Muscle layer of duodenum (tissue), 2 donors: ENCODE results near the gene CTDP1.

Source experiments
- H3K27ac ChIP-seq: one replicate; pipeline ENCODE4 v1.7.0; 2013; ENCODE audit warnings: mild to moderate bottlenecking, low read length
- H3K27me3 ChIP-seq: one replicate; pipeline ENCODE4 v1.7.0; 2013; ENCODE audit warnings: low read depth, mild to moderate bottlenecking, control low read depth, low read length
- H3K36me3 ChIP-seq, 2 donors: one replicate each; pipeline ENCODE4 v1.7.0; 2013; ENCODE audit warnings: low read length in 2 of 2, control low read depth in 1 of 2, mild to moderate bottlenecking in 1 of 2; ENCODE audit not compliant: insufficient read depth in 2 of 2, control insufficient read depth in 1 of 2
- H3K4me1 ChIP-seq, 2 donors: one replicate each; pipeline ENCODE4 v1.7.0; 2013; ENCODE audit warnings: low read length in 2 of 2, mild to moderate bottlenecking in 2 of 2, control low read depth in 1 of 2, moderate library complexity in 1 of 2; ENCODE audit not compliant: insufficient read depth in 2 of 2, control insufficient read depth in 1 of 2
- H3K4me3 ChIP-seq, 2 donors: one replicate each; pipeline ENCODE4 v1.7.0; 2013; ENCODE audit warnings: low read length in 2 of 2, low read depth in 1 of 2, mild to moderate bottlenecking in 1 of 2
- H3K9me3 ChIP-seq, 2 donors: one replicate each; pipeline ENCODE4 v1.7.0; 2013; ENCODE audit warnings: low read length in 2 of 2, control low read depth in 1 of 2, mild to moderate bottlenecking in 1 of 2; ENCODE audit not compliant: control insufficient read depth in 1 of 2
- donor health status: healthy.

The CTDP1 gene

GRCh38 chr18:79677221-79677620 is 2.4 kb upstream of the CTDP1 start:
- H3K27me3 ChIP-seq, result no peaks in the 10 kb centered on the region
- H3K4me3 ChIP-seq, result no peak overlapping the region

GRCh38 chr18:79677840-79678239 is 1.8 kb upstream of the CTDP1 start:
- Histone ChIP-seq H3K9me3 (no peaks in the 10 kb centered on the region), H3K27ac (peak overlapping the region; percentile 83), H3K27me3 (no peaks in the 10 kb centered on the region), H3K4me1 (peaks cover 19 to 30% of the 10 kb centered on the region in 2 donors), H3K4me3 (peak overlapping the region; percentile 70 to 86), H3K36me3 (no peaks in the 10 kb centered on the region)

More at GRCh38 chr18:79677221-79677620, 2.4 kb upstream of the CTDP1 start:
- H3K27ac ChIP-seq, result no peak overlapping the region
- H3K4me1 ChIP-seq, result peaks cover 19 to 30% of the 10 kb centered on the region in 2 donors
- H3K36me3 ChIP-seq, result no peaks in the 10 kb centered on the region
- no peaks in the 10 kb centered on the region for H3K9me3 ChIP-seq

GRCh38 chr18:79678665-79679551 is 695 bp upstream of the CTDP1 start:
- H3K27ac ChIP-seq, result peak overlapping the region; percentile 83
- H3K4me1 ChIP-seq, result peaks cover 19 to 30% of the 10 kb centered on the region in 2 donors

GRCh38 chr18:79680100-79680879 is 687 bp downstream of the CTDP1 start:
- Histone ChIP-seq H3K4me1 (peaks cover 19 to 30% of the 10 kb centered on the region in 2 donors), H3K27me3 (no peaks in the 10 kb centered on the region), H3K9me3 (no peaks in the 10 kb centered on the region), H3K4me3 (peak overlapping the region; percentile 85 to 86), H3K36me3 (peaks cover 0 to 3% of the 10 kb centered on the region in 2 donors), H3K27ac (peak overlapping the region; percentile 40)

More at GRCh38 chr18:79678665-79679551, 695 bp upstream of the CTDP1 start:
- Histone ChIP-seq H3K27me3 (no peaks in the 10 kb centered on the region), H3K36me3 (peaks cover 0 to 2% of the 10 kb centered on the region in 2 donors), H3K4me3 (peak overlapping the region; percentile 70 to 86), H3K9me3 (no peaks in the 10 kb centered on the region)

- Histone ChIP-seq H3K9me3 (no peaks in the 10 kb centered on the region), H3K27ac (peak overlapping the region; percentile 40), H3K4me3 (peak overlapping the region; percentile 85 to 86), H3K27me3 (no peaks in the 10 kb centered on the region), H3K4me1 (peaks cover 19 to 30% of the 10 kb centered on the region in 2 donors), H3K36me3 (peaks cover 0 to 3% of the 10 kb centered on the region in 2 donors)
Measured at GRCh38 chr18:79680891-79681339, 1.3 kb downstream of the CTDP1 start.

- peak overlapping the region; percentile 17 to 86 for H3K4me3 ChIP-seq
- no peaks in the 10 kb centered on the region for H3K27me3 ChIP-seq
- peaks cover 0 to 3% of the 10 kb centered on the region in 2 donors for H3K36me3 ChIP-seq
- peak overlapping the region; percentile 18 for H3K27ac ChIP-seq
- H3K4me1 ChIP-seq, result peaks cover 19 to 30% of the 10 kb centered on the region in 2 donors
- H3K9me3 ChIP-seq, result no peaks in the 10 kb centered on the region
Measured at GRCh38 chr18:79681484-79682387, 2.1 kb downstream of the CTDP1 start.

- Histone ChIP-seq H3K27me3 (no peaks in the 10 kb centered on the region), H3K4me3 (no peak overlapping the region), H3K27ac (no peak overlapping the region), H3K4me1 (peaks cover 19 to 26% of the 10 kb centered on the region in 2 donors), H3K36me3 (peaks cover 0 to 3% of the 10 kb centered on the region in 2 donors), H3K9me3 (no peaks in the 10 kb centered on the region)
Measured at GRCh38 chr18:79682481-79682880, 2.9 kb downstream of the CTDP1 start.

- H3K4me1 ChIP-seq, result peaks cover 19 to 20% of the 10 kb centered on the region in 2 donors
- no peaks in the 10 kb centered on the region for H3K9me3 ChIP-seq
- H3K27ac ChIP-seq, result no peak overlapping the region
- H3K4me3 ChIP-seq, result no peak overlapping the region
- H3K36me3 ChIP-seq, result peaks cover 0 to 3% of the 10 kb centered on the region in 2 donors
- H3K27me3 ChIP-seq, result no peaks in the 10 kb centered on the region
Measured at GRCh38 chr18:79682894-79683625, 3.5 kb downstream of the CTDP1 start.

GRCh38 chr18:79683626-79684282 is 4.2 kb downstream of the CTDP1 start:
- Histone ChIP-seq H3K4me3 (no peak overlapping the region), H3K4me1 (peaks cover 15% of the 10 kb centered on the region in 2 donors), H3K27me3 (no peaks in the 10 kb centered on the region), H3K36me3 (peaks cover 0 to 3% of the 10 kb centered on the region in 2 donors), H3K9me3 (no peaks in the 10 kb centered on the region), H3K27ac (no peak overlapping the region)

GRCh38 chr18:79684283-79684631 is 4.7 kb downstream of the CTDP1 start:
- Histone ChIP-seq H3K4me1 (peaks cover 15% of the 10 kb centered on the region in 2 donors), H3K4me3 (no peak overlapping the region), H3K27me3 (no peaks in the 10 kb centered on the region), H3K9me3 (no peaks in the 10 kb centered on the region), H3K36me3 (peaks cover 0 to 3% of the 10 kb centered on the region in 2 donors), H3K27ac (no peak overlapping the region)
